HCT116 (cell line): ENCODE results near the gene COL23A1. TPM values are rescaled to one million over a fixed set of nuclear protein-coding genes. Genes with fewer than 3 reads are reported as not detected.

ENCODE experiments used
- ATAC-seq: fragments of 200-7000 bp; cut with Tn5 transposase; 2 replicates; pipeline ENCODE4 v1.9.1; 2020; ENCODE audit warnings: mild to moderate bottlenecking, moderate library complexity
- BruUV-seq: library from RNA; stranded (reverse); fragments of 400-500 nt; replicated peaks from 2 replicates; lab custom pipeline; 2021; lab: Mats Ljungman, UMichigan
- CTCF ChIA-PET: fragments of 300-600 bp; sonication (Branson Sonifier 250); formaldehyde crosslinking; loops from one replicate; lab custom pipeline; 2021; ENCODE audit warnings: antibody characterized with exemption; lab: Charles Lee
- POLR2A ChIA-PET: fragments of 300-600, 350-600 bp; sonication (Branson Sonifier 250); formaldehyde crosslinking; loops from one replicate; lab custom pipeline; 2021; ENCODE audit warnings: antibody characterized with exemption; lab: Charles Lee
- RAD21 ChIA-PET, 2 experiments: fragments of 300-600 bp; sonication (Branson Sonifier 250); formaldehyde crosslinking; loops; one replicate each; lab custom pipeline; 2023; ENCODE audit warnings: low total read pairs in 2 of 2; ENCODE audit not compliant: uncharacterized antibody in 2 of 2, unreplicated experiment in 2 of 2, low non-redundant PET in 1 of 2; lab: Charles Lee
- DNase-seq: peaks from one replicate; pipeline ENCODE4 v3.0.0-alpha.2; 2010; ENCODE audit warnings: low read depth, low spot score
- H2AFZ ChIP-seq: fragments of 200-600 bp; shearing (Covaris generic), sonication (generic); 2 replicates; pipeline ENCODE4 v1.6.1; 2017; ENCODE audit warnings: low read depth, mixed run types, mixed read lengths, antibody characterized with exemption, low read length; ENCODE audit not compliant: poor library complexity, severe bottlenecking
- H3K27ac ChIP-seq: 2 replicates; pipeline ENCODE4 v1.5.1; 2012; ENCODE audit warnings: low read depth, low read length
- H3K27me3 ChIP-seq: fragments of 200-600 bp; sonication (generic); 2 replicates; pipeline ENCODE4 v1.6.1; 2016; ENCODE audit warnings: mixed run types, low read length, mixed read lengths; ENCODE audit not compliant: insufficient read depth
- H3K36me3 ChIP-seq, 2 experiments: fragments of 200-500 bp in 1 of 2; fragments of 200-600 bp in 1 of 2; sonication (Bioruptor generic) in 1 of 2; sonication (generic) in 1 of 2; 2 replicates each; pipeline versions ENCODE4 v1.5.1 to v1.6.1; 2014 to 2016; ENCODE audit warnings: low read length in 2 of 2, inconsistent platforms in 1 of 2, mixed read lengths in 1 of 2, mixed run types in 1 of 2; ENCODE audit not compliant: insufficient read depth in 2 of 2, control insufficient read depth in 1 of 2
- H3K4me1 ChIP-seq, 2 experiments: fragments of 200-600 bp in 1 of 2; sonication (generic) in 1 of 2; 2 replicates each; pipeline versions ENCODE4 v1.5.1 to v1.6.1; 2012 to 2017; ENCODE audit warnings: low read length in 2 of 2, inconsistent platforms in 1 of 2, mild to moderate bottlenecking in 1 of 2, mixed read lengths in 1 of 2, mixed run types in 1 of 2, moderate library complexity in 1 of 2; ENCODE audit not compliant: insufficient read depth in 2 of 2, control insufficient read depth in 1 of 2
- H3K4me2 ChIP-seq: fragments of 200-600 bp; sonication (generic); 2 replicates; pipeline ENCODE4 v1.6.1; 2017; ENCODE audit warnings: mixed run types, low read length, mixed read lengths
- H3K4me3 ChIP-seq, 2 experiments: fragments of 200-600 bp in 1 of 2; sonication (generic) in 1 of 2; replicated peaks in 1 of 2; 2 replicates each; pipeline ENCODE4 v1.5.1; 2011 to 2016; ENCODE audit warnings: low read length in 2 of 2, control low read depth in 1 of 2, low read depth in 1 of 2, mild to moderate bottlenecking in 1 of 2, mixed read lengths in 1 of 2, mixed run types in 1 of 2
- H3K79me2 ChIP-seq: fragments of 200-600 bp; sonication (generic); 2 replicates; pipeline ENCODE4 v1.6.1; 2017; ENCODE audit warnings: mild to moderate bottlenecking, mixed run types, low read length, moderate library complexity, mixed read lengths; ENCODE audit not compliant: insufficient read depth
- H3K9ac ChIP-seq: fragments of 200-600 bp; sonication (generic); 2 replicates; pipeline ENCODE4 v1.6.1; 2016; ENCODE audit warnings: low read length, mixed read lengths
- H3K9me2 ChIP-seq: fragments of 200-600 bp; sonication (generic), shearing (Covaris generic); 2 replicates; pipeline ENCODE4 v1.6.1; 2017; ENCODE audit warnings: mixed run types, mild to moderate bottlenecking, moderate library complexity; ENCODE audit not compliant: insufficient read depth
- H3K9me3 ChIP-seq, 2 experiments: fragments of 200-500 bp in 1 of 2; fragments of 200-600 bp in 1 of 2; sonication (Bioruptor generic) in 1 of 2; sonication (generic) in 1 of 2; 2 replicates each; pipeline ENCODE4 v1.6.1; 2014 to 2017; ENCODE audit warnings: low read length in 2 of 2, mixed read lengths in 2 of 2, inconsistent platforms in 1 of 2, low read depth in 1 of 2, mild to moderate bottlenecking in 1 of 2, mixed run types in 1 of 2, moderate library complexity in 1 of 2; ENCODE audit not compliant: control insufficient read depth in 1 of 2, insufficient read depth in 1 of 2
- H4K20me1 ChIP-seq: fragments of 200-600 bp; sonication (generic), shearing (Covaris generic); 2 replicates; pipeline ENCODE4 v1.6.1; 2017; ENCODE audit warnings: mixed run types, mild to moderate bottlenecking, moderate library complexity; ENCODE audit not compliant: insufficient read depth
- CBX3 ChIP-seq: IDR thresholded peaks from 2 replicates; pipeline ENCODE4 v1.6.1; 2012; ENCODE audit warnings: low read depth
- CEBPB ChIP-seq: IDR thresholded peaks from 2 replicates; pipeline ENCODE4 v1.6.1; 2012; ENCODE audit warnings: low read depth
- EGR1 ChIP-seq: IDR thresholded peaks from 2 replicates; pipeline ENCODE4 v1.6.1; 2012; ENCODE audit warnings: low read depth
- EZH2 ChIP-seq: fragments of 200-600 bp; sonication (generic); IDR thresholded peaks from 2 replicates; pipeline ENCODE4 v1.6.1; 2017; ENCODE audit warnings: antibody characterized with exemption, mixed run types
- EZH2phosphoT487 ChIP-seq: fragments of 200-600 bp; IDR thresholded peaks from 2 replicates; pipeline ENCODE4 v1.6.1; 2018; ENCODE audit warnings: antibody characterized with exemption, borderline replicate concordance
- FOSL1 ChIP-seq: IDR thresholded peaks from 2 replicates; pipeline ENCODE4 v1.6.1; 2012; ENCODE audit warnings: low read depth
- JUND ChIP-seq: IDR thresholded peaks from 2 replicates; pipeline ENCODE4 v1.6.1; 2012
- POLR2A ChIP-seq: IDR thresholded peaks from 2 replicates; pipeline ENCODE4 v1.7.0; 2011; ENCODE audit warnings: borderline replicate concordance; ENCODE audit not compliant: insufficient read depth, insufficient read length; ENCODE audit errors: extremely low read depth
- POLR2AphosphoS5 ChIP-seq: IDR thresholded peaks from 2 replicates; pipeline ENCODE4 v1.6.1; 2011; ENCODE audit warnings: mild to moderate bottlenecking, low read depth, low read length, moderate library complexity
- RAD21 ChIP-seq: IDR thresholded peaks from 2 replicates; pipeline ENCODE4 v1.6.1; 2012; ENCODE audit warnings: low read depth, mild to moderate bottlenecking
- SRF ChIP-seq: IDR thresholded peaks from 2 replicates; pipeline ENCODE4 v1.6.1; 2012; ENCODE audit warnings: low read depth
- TCF7L2 ChIP-seq: IDR thresholded peaks from 2 replicates; pipeline ENCODE4 v1.7.0; 2011; ENCODE audit warnings: borderline replicate concordance, inconsistent platforms; ENCODE audit not compliant: insufficient read depth, insufficient read length; ENCODE audit errors: extremely low read depth
- YY1 ChIP-seq: IDR thresholded peaks from 2 replicates; pipeline ENCODE4 v1.6.1; 2011; ENCODE audit warnings: low read length, low read depth, moderate library complexity, mild to moderate bottlenecking; ENCODE audit not compliant: insufficient replicate concordance; ENCODE audit errors: extremely low read depth
- ZFX ChIP-seq: fragments of 450-650 bp; IDR thresholded peaks from 2 replicates; pipeline ENCODE4 v1.6.1; 2017
- ZNF274 ChIP-seq: fragments of 200-500 bp; sonication (Bioruptor generic); IDR thresholded peaks from 2 replicates; pipeline ENCODE4 v1.6.1; 2014; ENCODE audit warnings: mild to moderate bottlenecking, low read depth, low read length, inconsistent platforms
- intact Hi-C: fragments of 100-400 bp; cut with micrococcal nuclease; formaldehyde crosslinking; loops from 2 replicates; pipeline ENCODE4 v1.10.0; 2022
- total RNA-seq: library from RNA; stranded (reverse); gene quantifications from one replicate; pipeline ENCODE4 v1.2.1, GENCODE V29; 2021; ENCODE audit not compliant: unreplicated experiment
- TF ChIP-seq, protein P1 (sequence below): IDR thresholded peaks from 2 replicates; pipeline ENCODE4 v1.6.1; 2011; ENCODE audit warnings: mild to moderate bottlenecking, low read length, moderate library complexity; ENCODE audit not compliant: insufficient replicate concordance; ENCODE audit errors: extremely low read depth
- TF ChIP-seq, protein P2 (sequence below): IDR thresholded peaks from 2 replicates; pipeline ENCODE4 v1.6.1; 2012
- TF ChIP-seq, protein P3 (sequence below): IDR thresholded peaks from 2 replicates; pipeline ENCODE4 v1.6.1; 2012; ENCODE audit warnings: low read depth

Gene COL23A1
- total RNA-seq, 1 experiment from 2014 or later, result not detected

DNA sequence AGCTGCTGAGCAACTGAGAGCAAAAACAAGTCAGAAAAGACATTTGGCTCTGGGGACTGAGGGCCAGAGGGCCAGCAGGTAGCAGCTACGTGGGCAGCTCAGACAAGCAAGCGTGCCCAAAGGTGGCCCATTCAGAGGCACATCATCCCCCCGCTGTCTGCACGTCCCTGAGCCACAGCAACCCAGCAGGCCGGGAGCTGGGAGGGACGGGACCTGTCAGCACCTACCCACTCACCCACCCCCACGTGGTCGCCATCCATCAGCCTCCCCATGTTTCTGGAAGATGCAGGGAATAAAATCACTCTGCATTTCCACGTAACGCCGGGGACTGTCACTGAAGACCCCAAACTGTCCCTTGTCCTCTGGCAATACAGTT is 167.8 kb downstream of the COL23A1 start:
- ATAC-seq (no peak), DNase-seq (no peak)
- Histone ChIP-seq H2AFZ (no peak overlapping the region), H3K4me3 (no peak overlapping the region), H3K9me3 (no peaks in the 10 kb centered on the region), H4K20me1 (no peaks in the 10 kb centered on the region), H3K9me2 (no peaks in the 10 kb centered on the region), H3K27me3 (no peaks in the 10 kb centered on the region), H3K4me1 (no peaks in the 10 kb centered on the region), H3K36me3 (no peaks in the 10 kb centered on the region), H3K9ac (no peak overlapping the region), H3K4me2 (no peak overlapping the region), H3K27ac (no peak overlapping the region), H3K79me2 (no peaks in the 10 kb centered on the region)
- intact Hi-C loops, result no loop called here
- TF ChIP-seq JUND (no peak), YY1 (no peak), EGR1 (no peak), EZH2 (no peak), TCF7L2 (no peak), CBX3 (no peak), POLR2A (no peak), SRF (no peak), ZNF274 (no peak), POLR2AphosphoS5 (no peak), ZFX (no peak), RAD21 (no peak), CEBPB (no peak), FOSL1 (no peak), EZH2phosphoT487 (no peak)
- TF ChIP-seq, protein P1, sequence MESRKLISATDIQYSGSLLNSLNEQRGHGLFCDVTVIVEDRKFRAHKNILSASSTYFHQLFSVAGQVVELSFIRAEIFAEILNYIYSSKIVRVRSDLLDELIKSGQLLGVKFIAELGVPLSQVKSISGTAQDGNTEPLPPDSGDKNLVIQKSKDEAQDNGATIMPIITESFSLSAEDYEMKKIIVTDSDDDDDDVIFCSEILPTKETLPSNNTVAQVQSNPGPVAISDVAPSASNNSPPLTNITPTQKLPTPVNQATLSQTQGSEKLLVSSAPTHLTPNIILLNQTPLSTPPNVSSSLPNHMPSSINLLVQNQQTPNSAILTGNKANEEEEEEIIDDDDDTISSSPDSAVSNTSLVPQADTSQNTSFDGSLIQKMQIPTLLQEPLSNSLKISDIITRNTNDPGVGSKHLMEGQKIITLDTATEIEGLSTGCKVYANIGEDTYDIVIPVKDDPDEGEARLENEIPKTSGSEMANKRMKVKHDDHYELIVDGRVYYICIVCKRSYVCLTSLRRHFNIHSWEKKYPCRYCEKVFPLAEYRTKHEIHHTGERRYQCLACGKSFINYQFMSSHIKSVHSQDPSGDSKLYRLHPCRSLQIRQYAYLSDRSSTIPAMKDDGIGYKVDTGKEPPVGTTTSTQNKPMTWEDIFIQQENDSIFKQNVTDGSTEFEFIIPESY, result no peak
- TF ChIP-seq, protein P2, sequence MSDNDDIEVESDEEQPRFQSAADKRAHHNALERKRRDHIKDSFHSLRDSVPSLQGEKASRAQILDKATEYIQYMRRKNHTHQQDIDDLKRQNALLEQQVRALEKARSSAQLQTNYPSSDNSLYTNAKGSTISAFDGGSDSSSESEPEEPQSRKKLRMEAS, result no peak
- TF ChIP-seq, protein P3, sequence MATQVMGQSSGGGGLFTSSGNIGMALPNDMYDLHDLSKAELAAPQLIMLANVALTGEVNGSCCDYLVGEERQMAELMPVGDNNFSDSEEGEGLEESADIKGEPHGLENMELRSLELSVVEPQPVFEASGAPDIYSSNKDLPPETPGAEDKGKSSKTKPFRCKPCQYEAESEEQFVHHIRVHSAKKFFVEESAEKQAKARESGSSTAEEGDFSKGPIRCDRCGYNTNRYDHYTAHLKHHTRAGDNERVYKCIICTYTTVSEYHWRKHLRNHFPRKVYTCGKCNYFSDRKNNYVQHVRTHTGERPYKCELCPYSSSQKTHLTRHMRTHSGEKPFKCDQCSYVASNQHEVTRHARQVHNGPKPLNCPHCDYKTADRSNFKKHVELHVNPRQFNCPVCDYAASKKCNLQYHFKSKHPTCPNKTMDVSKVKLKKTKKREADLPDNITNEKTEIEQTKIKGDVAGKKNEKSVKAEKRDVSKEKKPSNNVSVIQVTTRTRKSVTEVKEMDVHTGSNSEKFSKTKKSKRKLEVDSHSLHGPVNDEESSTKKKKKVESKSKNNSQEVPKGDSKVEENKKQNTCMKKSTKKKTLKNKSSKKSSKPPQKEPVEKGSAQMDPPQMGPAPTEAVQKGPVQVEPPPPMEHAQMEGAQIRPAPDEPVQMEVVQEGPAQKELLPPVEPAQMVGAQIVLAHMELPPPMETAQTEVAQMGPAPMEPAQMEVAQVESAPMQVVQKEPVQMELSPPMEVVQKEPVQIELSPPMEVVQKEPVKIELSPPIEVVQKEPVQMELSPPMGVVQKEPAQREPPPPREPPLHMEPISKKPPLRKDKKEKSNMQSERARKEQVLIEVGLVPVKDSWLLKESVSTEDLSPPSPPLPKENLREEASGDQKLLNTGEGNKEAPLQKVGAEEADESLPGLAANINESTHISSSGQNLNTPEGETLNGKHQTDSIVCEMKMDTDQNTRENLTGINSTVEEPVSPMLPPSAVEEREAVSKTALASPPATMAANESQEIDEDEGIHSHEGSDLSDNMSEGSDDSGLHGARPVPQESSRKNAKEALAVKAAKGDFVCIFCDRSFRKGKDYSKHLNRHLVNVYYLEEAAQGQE, result no peak
- ChIA-PET CTCF (interaction anchor here (0.8 kb wide), 1 partner anchor 39 kb away, joined by 3 read pairs; no protein-coding TSS in a partner anchor), RAD21 (no interaction called here), POLR2A (no interaction called here)
- BruUV-seq, result no TSS peak
